Uterus (tissue), 2 donors: Measurements from ENCODE around the gene ARHGEF1.

Experiments
- POLR2A ChIP-seq, 2 donors: fragments of 450-650 bp; IDR thresholded peaks; one replicate each; pipeline ENCODE4 v1.6.1; 2016; ENCODE audit warnings: antibody characterized with exemption in 2 of 2, mild to moderate bottlenecking in 1 of 2, moderate library complexity in 1 of 2
- TF ChIP-seq, protein P1 (sequence below), 4 experiments: fragments of 200-600 bp in 2 of 4; fragments of 450-650 bp in 2 of 4; sonication (generic) in 2 of 4; IDR thresholded peaks; one replicate each; pipeline ENCODE4 v1.5.1; 2016 to 2019; ENCODE audit warnings: antibody characterized with exemption in 4 of 4, mild to moderate bottlenecking in 2 of 4, moderate library complexity in 1 of 4

DNA sequence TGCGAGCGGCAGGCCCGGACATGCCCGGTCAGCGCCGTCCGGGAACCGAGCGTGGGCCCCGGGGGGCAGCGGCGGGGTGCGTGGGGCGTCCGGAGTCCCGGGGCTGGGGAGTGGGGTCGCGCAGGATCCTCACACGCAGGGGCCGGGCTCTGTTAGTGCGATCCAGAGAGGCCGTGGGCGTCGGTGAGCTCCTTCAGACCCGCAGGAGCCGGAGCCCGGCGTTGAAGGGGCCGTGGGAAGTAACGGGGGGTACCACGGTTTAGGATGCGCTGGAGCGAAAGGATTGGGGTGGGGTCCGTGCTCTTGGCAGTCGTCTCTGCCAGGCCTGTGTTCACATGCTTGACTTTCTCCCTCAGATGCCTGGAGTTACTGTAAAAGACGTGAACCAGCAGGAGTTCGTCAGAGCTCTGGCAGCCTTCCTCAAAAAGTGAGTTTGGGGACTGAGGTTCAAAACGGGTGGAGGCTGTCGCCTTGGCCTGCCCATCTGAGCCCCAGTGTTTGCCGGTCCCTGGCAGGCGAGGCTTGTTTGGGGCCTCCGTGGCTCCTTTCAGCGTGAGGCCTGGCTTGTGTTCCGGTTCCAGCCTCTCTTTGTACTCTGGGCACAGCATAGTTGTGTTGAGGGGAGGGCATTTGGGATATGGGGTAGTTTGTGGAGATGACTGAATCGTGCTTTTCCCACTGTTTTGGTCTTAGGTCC is 22.4 kb upstream of the ARHGEF1 start:
- TF ChIP-seq, protein P1, sequence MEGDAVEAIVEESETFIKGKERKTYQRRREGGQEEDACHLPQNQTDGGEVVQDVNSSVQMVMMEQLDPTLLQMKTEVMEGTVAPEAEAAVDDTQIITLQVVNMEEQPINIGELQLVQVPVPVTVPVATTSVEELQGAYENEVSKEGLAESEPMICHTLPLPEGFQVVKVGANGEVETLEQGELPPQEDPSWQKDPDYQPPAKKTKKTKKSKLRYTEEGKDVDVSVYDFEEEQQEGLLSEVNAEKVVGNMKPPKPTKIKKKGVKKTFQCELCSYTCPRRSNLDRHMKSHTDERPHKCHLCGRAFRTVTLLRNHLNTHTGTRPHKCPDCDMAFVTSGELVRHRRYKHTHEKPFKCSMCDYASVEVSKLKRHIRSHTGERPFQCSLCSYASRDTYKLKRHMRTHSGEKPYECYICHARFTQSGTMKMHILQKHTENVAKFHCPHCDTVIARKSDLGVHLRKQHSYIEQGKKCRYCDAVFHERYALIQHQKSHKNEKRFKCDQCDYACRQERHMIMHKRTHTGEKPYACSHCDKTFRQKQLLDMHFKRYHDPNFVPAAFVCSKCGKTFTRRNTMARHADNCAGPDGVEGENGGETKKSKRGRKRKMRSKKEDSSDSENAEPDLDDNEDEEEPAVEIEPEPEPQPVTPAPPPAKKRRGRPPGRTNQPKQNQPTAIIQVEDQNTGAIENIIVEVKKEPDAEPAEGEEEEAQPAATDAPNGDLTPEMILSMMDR (IDR thresholded peaks at IDR 0.05) = no peak
- TF ChIP-seq POLR2A (IDR thresholded peaks at IDR 0.05) = no peak
